ENCODE results near the gene CDC42EP3.

Gene CDC42EP3

GRCh38 chr2:37656512-37657423 is 14.7 kb downstream of the CDC42EP3 start:
- no peak for DNase-seq

- DNase-seq = no peak
Observed at GRCh38 chr2:37654932-37655841, 16.3 kb downstream of the CDC42EP3 start.

- DNase-seq = no peak
Observed at GRCh38 chr2:37654419-37654818, 17.0 kb downstream of the CDC42EP3 start.

- DNase-seq = peak in 8 of 56 donors; percentile 3 to 16 (median 11)
Observed at GRCh38 chr2:37653805-37654378, 17.6 kb downstream of the CDC42EP3 start.

GRCh38 chr2:37653093-37653492 is 18.3 kb downstream of the CDC42EP3 start:
- DNase-seq = no peak

- peak in 1 of 56 donors; percentile 1 for DNase-seq
Observed at GRCh38 chr2:37652199-37652640, 19.2 kb downstream of the CDC42EP3 start.

GRCh38 chr2:37650548-37651093 is 20.8 kb downstream of the CDC42EP3 start:
- no peak for DNase-seq

GRCh38 chr2:37649518-37649917 is 21.9 kb downstream of the CDC42EP3 start:
- no peak for DNase-seq

- peak in 7 of 56 donors; percentile 6 to 19 (median 9) for DNase-seq
Observed at GRCh38 chr2:37648331-37649011, 23.0 kb downstream of the CDC42EP3 start.

- DNase-seq = no peak
Observed at GRCh38 chr2:37647971-37648330, 23.5 kb downstream of the CDC42EP3 start.

GRCh38 chr2:37645836-37646235 is 25.6 kb downstream of the CDC42EP3 start:
- no peak for DNase-seq

- DNase-seq = no peak
Observed at GRCh38 chr2:37645362-37645761, 26.1 kb downstream of the CDC42EP3 start.

GRCh38 chr2:37644191-37644590 is 27.3 kb downstream of the CDC42EP3 start:
- no peak for DNase-seq

- no peak for DNase-seq
Observed at GRCh38 chr2:37643730-37644078, 27.7 kb downstream of the CDC42EP3 start.

- DNase-seq = no peak
Observed at GRCh38 chr2:37642907-37643729, 28.3 kb downstream of the CDC42EP3 start.

- DNase-seq = no peak
Observed at GRCh38 chr2:37641582-37642171, 29.8 kb downstream of the CDC42EP3 start.

GRCh38 chr2:37639631-37640030 is 31.8 kb downstream of the CDC42EP3 start:
- no peak for DNase-seq

- no peak for DNase-seq
Observed at GRCh38 chr2:37638973-37639372, 32.5 kb downstream of the CDC42EP3 start.

GRCh38 chr2:37637985-37638384 is 33.5 kb downstream of the CDC42EP3 start:
- no peak for DNase-seq

Measured in nucleus accumbens (tissue), 56 donors.